A549 treated with dexamethasone at 1 μM for 4 hours (cell line): ENCODE measurements around the gene RPS4Y2. TPM values are rescaled to one million over a fixed set of nuclear protein-coding genes. Genes with fewer than 3 reads are reported as not detected.

Experiments
- total RNA-seq: library from RNA; stranded (reverse); fragments of 200-300 nt; extraction: Qiagen RNA extraction; gene quantifications from 5 replicates; pipeline ENCODE4 v1.2.3, GENCODE V29; 2022

Gene RPS4Y2
- total RNA-seq, result not detected in 5 replicates

GRCh38 chrY:20755808-20756207 is at the start of gene RPS4Y2:
Gene RPS4Y2 (plus strand): TSS chrY:20756108. CDS start chrY:20756164, 56 bp downstream.

Other genes starting within 250 kb of the RPS4Y2 start
- 22.7 to 42.5 TPM (median 24.0 TPM) in 5 replicates for gene EIF1AY, start 180.3 kb upstream of the RPS4Y2 start, total RNA-seq